ENCODE measurements around the gene CHRM2.
"Not testable (repeated sequence)": the region's sequence is repeated elsewhere in the genome, so short reads cannot be mapped to it uniquely, and the experiment has no call there.

Gene CHRM2

DNA sequence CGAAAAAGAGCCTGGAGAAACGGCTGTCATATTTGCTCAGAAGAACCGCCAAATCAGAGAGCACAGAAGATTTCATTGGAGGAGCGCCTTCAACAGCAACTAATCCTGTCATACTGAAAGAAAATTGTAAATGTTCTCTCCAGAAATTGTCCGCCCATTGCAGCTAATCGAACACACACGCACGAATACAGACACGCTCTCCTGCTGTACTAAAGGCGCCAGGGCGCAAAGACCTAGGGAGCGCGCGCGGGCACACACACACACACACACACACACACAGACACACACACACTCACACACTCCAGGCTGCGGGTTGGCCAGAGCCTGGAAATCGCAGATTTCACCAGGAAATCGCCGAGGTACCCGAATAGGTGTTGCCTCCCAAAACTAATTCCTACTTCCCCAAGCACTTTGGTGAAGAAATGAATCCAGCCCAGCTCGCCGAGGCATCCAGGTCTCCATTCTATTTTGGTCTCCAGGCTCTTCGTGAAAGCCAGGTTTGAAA lies at the start of gene CHRM2:
Gene CHRM2, plus strand, starts transcription at position 157 of the 505 bp plus-strand sequence. CDS start 146,214 bp downstream, outside the sequence.
- no peak within 1 kb of the TSS for H3K4me3 ChIP-seq (ENCODE audit: low read depth, low read length)
- DNase-seq (ENCODE audit: low read depth), result no peak
- TF ChIP-seq, protein P1, sequence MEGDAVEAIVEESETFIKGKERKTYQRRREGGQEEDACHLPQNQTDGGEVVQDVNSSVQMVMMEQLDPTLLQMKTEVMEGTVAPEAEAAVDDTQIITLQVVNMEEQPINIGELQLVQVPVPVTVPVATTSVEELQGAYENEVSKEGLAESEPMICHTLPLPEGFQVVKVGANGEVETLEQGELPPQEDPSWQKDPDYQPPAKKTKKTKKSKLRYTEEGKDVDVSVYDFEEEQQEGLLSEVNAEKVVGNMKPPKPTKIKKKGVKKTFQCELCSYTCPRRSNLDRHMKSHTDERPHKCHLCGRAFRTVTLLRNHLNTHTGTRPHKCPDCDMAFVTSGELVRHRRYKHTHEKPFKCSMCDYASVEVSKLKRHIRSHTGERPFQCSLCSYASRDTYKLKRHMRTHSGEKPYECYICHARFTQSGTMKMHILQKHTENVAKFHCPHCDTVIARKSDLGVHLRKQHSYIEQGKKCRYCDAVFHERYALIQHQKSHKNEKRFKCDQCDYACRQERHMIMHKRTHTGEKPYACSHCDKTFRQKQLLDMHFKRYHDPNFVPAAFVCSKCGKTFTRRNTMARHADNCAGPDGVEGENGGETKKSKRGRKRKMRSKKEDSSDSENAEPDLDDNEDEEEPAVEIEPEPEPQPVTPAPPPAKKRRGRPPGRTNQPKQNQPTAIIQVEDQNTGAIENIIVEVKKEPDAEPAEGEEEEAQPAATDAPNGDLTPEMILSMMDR (IDR thresholded peaks at IDR 0.05; ENCODE audit: low read depth, low read length, missing control alignments), result no peak

DNA sequence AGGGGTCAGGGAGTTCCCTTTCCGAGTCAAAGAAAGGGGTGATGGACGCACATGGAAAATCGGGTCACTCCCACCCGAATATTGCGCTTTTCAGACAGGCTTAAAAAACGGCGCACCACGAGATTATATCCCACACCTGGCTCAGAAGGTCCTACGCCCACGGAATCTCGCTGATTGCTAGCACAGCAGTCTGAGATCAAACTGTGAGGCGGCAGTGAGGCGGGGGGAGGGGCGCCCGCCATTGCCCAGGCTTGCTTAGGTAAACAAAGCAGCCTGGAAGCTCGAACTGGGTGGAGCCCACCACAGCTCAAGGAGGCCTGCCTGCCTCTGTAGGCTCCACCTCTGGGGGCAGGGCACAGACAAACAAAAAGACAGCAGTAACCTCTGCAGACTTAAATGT lies 37.1 kb upstream of the CHRM2 start:
- not testable (repeated sequence) for DNase-seq (ENCODE audit: low read depth)

DNA sequence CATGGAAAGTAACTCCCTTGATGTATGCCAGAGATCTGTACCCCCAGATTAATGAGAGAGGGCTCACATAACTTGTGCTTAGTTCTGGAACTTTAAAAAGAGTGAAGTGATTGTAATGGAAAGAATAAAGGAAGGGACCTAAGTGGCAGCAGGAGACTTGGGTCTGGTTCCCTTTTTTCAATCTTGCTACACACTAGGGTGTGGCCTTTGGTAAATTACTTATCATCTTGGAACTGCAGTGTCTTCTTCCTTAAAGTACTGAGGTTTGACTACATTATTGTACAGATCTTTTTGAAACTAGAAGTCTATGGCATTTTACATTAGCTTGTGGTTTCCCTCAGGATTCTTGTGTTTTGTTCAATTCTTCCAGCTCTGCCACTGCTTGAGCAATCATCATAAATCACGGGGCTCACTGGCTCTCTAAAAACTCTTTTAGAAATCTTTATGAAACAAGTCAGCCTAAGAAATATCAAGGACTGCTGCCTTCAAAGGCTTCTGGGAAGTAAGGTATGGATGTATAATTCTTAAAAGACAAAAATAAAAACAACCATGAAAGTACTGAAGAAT lies 22.5 kb upstream of the CHRM2 start:
- H3K4me3 ChIP-seq (ENCODE audit: low read depth, low read length), result no peak overlapping the region
- no peak for DNase-seq (ENCODE audit: low read depth)
- TF ChIP-seq, protein P1 (IDR thresholded peaks at IDR 0.05; ENCODE audit: low read depth, low read length, missing control alignments), result no peak

More for the DNA sequence above, 37.1 kb upstream of the CHRM2 start:
- H3K4me3 ChIP-seq (ENCODE audit: low read depth, low read length), result not testable (repeated sequence)

DNA sequence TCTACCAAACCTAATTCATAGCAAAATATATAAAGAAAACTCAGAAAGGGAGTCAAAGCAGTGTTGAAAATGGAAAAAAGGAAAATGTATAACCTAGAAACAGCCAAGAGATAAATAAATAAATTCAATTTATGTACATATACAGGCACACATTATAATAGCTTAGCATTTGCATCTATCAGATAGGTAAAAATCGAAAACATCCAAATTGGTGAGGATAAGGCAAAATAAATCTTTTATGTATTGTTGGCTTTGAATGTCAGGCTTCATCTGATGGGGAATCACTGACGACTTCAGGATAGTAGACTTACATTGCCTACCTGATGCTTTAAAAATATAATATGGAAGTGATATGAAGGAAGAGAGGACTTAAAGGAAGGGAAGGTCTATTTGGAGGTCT lies 20.6 kb upstream of the CHRM2 start:
- TF ChIP-seq, protein P1 (IDR thresholded peaks at IDR 0.05; ENCODE audit: low read depth, low read length, missing control alignments), result no peak
- no peak overlapping the region for H3K4me3 ChIP-seq (ENCODE audit: low read depth, low read length)
- DNase-seq (ENCODE audit: low read depth), result no peak

DNA sequence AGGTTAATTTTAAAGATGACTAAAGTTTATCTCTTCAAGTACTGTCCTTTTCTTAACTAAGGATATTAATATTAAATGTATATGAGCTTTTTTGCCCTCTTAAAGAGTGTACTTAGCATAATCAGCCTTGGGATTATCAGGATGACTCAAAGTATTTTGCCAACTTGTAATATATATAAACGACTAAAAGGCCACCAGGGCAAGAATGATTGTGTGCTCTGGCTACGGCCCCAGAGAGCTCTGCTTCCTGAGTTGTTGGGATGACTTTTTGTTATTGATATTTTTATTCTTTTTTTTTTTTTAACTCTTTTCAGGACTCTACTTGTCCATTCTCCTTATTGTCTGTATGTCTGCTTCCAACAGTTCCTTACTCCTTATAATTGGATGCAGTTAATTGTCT lies 14.8 kb upstream of the CHRM2 start:
- DNase-seq (ENCODE audit: low read depth), result no peak
- TF ChIP-seq, protein P1 (IDR thresholded peaks at IDR 0.05; ENCODE audit: low read depth, low read length, missing control alignments), result no peak

DNA sequence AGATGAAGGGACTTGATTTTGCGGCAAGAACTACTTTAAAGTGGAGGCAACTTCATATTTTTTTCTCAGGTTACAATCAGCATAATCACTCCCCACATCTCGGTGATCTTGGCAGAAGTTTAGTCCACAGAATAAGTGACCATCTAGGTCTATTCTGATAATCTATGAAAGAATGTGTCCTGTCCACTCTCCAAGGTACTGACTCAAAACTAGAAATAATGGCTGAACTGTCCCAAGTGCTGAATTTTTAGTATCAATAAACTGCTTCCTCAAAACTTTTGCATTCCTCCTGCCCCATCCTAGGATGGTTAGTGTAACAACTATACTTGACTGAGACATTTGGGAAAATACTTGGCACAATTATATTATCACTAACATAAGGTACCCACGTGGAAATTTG lies 10.9 kb upstream of the CHRM2 start:
- DNase-seq (ENCODE audit: low read depth), result no peak
- H3K4me3 ChIP-seq (ENCODE audit: low read depth, low read length), result no peak overlapping the region
- TF ChIP-seq, protein P1 (IDR thresholded peaks at IDR 0.05; ENCODE audit: low read depth, low read length, missing control alignments), result no peak

More for the DNA sequence above, 14.8 kb upstream of the CHRM2 start:
- no peak overlapping the region for H3K4me3 ChIP-seq (ENCODE audit: low read depth, low read length)

DNA sequence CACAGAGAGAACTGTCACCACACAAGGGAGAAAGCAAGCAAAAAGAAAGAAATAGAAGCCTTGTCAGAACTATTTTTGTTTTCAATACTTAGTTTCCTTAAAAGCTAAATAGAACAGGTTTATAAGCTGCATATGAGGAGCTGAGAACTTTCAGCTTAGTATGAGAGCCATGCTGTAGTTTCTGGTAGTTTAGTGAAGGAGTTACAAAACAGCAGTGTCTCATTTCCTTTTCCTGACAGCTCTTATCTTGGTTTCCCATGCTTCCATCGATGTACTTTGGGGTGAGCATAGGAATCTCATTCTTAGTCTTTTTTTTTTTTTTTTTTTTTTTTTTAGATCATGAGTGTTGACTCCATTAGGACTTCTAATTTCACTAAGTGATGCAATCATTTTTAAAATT lies 8.6 kb upstream of the CHRM2 start:
- no peak overlapping the region for H3K4me3 ChIP-seq (ENCODE audit: low read depth, low read length)
- TF ChIP-seq, protein P1 (IDR thresholded peaks at IDR 0.05; ENCODE audit: low read depth, low read length, missing control alignments), result no peak
- no peak for DNase-seq (ENCODE audit: low read depth)

Data from GM12864 (cell line).